ENCODE results near the gene THOC2.
"Not testable (repeated sequence)": the region's sequence is repeated elsewhere in the genome, so short reads cannot be mapped to it uniquely, and the experiment has no call there.

THOC2 gene

GRCh38 chrX:123738378-123738940 lies 5.6 kb upstream of the THOC2 start:
- no peak for FAIRE-seq
- DNase-seq (ENCODE audit: insufficient read length, low spot score) = no peak
- TF ChIP-seq PAX5 (IDR thresholded peaks at IDR 0.05; ENCODE audit: insufficient read depth, low read length, severe bottlenecking) (no peak), SPI1 (IDR thresholded peaks at IDR 0.05; ENCODE audit: low read depth, low read length) (no peak), POLR2AphosphoS5 (IDR thresholded peaks at IDR 0.05; ENCODE audit: low read depth, low read length) (no peak), POLR2A (IDR thresholded peaks at IDR 0.05; ENCODE audit: low read depth, low read length) (no peak), POU2F2 (IDR thresholded peaks at IDR 0.05; ENCODE audit: low read depth, low read length) (no peak), TAF1 (IDR thresholded peaks at IDR 0.05; ENCODE audit: low read depth, low read length) (no peak)

- DNase-seq (ENCODE audit: insufficient read length, low spot score) (no peak), FAIRE-seq (peak; percentile 68)
- no peak for TF ChIP-seq TAF1 (IDR thresholded peaks at IDR 0.05; ENCODE audit: low read depth, low read length)
- no peak for TF ChIP-seq PAX5 (IDR thresholded peaks at IDR 0.05; ENCODE audit: insufficient read depth, low read length, severe bottlenecking)
- no peak for TF ChIP-seq POLR2A (IDR thresholded peaks at IDR 0.05; ENCODE audit: low read depth, low read length)
- TF ChIP-seq POLR2AphosphoS5 (IDR thresholded peaks at IDR 0.05; ENCODE audit: low read depth, low read length) = no peak
- TF ChIP-seq SPI1 (IDR thresholded peaks at IDR 0.05; ENCODE audit: low read depth, low read length) = no peak
- TF ChIP-seq POU2F2 (IDR thresholded peaks at IDR 0.05; ENCODE audit: low read depth, low read length) = no peak
Observed at GRCh38 chrX:123736333-123736921, 3.6 kb upstream of the THOC2 start.

DNA sequence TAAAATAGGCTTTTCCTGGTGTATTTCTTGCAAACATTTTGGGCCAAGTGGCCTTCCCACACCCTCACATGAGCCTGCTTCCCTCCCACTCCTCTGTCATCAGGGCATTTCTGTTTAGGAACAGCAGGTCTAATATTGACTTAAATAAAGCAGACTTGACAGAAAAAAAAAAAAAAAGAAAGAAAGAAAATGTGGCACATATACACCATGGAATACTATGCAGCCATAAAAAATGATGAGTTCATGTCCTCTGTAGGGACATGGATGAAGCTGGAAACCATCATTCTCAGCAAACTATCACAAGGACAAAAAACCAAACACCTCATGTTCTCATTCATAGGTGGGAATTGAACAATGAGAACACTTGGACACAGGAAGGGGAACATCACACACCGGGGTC lies 2.3 kb upstream of the THOC2 start:
- not testable (repeated sequence) for DNase-seq (ENCODE audit: insufficient read length, low spot score); FAIRE-seq

- DNase-seq (ENCODE audit: insufficient read length, low spot score); FAIRE-seq: not testable (repeated sequence)
Observed at GRCh38 chrX:123734079-123734478, 1.2 kb upstream of the THOC2 start.

- TF ChIP-seq TAF1 (IDR thresholded peaks at IDR 0.05; ENCODE audit: low read depth, low read length) = no peak
- TF ChIP-seq SPI1 (IDR thresholded peaks at IDR 0.05; ENCODE audit: low read depth, low read length) = no peak
- no peak for TF ChIP-seq PAX5 (IDR thresholded peaks at IDR 0.05; ENCODE audit: insufficient read depth, low read length, severe bottlenecking)
- TF ChIP-seq POLR2A (IDR thresholded peaks at IDR 0.05; ENCODE audit: low read depth, low read length) = no peak
- no peak for TF ChIP-seq POU2F2 (IDR thresholded peaks at IDR 0.05; ENCODE audit: low read depth, low read length)
- no peak for TF ChIP-seq POLR2AphosphoS5 (IDR thresholded peaks at IDR 0.05; ENCODE audit: low read depth, low read length)
- no peak for FAIRE-seq
- DNase-seq (ENCODE audit: insufficient read length, low spot score) = no peak
Observed at GRCh38 chrX:123731987-123732669, 724 bp downstream of the THOC2 start.

DNA sequence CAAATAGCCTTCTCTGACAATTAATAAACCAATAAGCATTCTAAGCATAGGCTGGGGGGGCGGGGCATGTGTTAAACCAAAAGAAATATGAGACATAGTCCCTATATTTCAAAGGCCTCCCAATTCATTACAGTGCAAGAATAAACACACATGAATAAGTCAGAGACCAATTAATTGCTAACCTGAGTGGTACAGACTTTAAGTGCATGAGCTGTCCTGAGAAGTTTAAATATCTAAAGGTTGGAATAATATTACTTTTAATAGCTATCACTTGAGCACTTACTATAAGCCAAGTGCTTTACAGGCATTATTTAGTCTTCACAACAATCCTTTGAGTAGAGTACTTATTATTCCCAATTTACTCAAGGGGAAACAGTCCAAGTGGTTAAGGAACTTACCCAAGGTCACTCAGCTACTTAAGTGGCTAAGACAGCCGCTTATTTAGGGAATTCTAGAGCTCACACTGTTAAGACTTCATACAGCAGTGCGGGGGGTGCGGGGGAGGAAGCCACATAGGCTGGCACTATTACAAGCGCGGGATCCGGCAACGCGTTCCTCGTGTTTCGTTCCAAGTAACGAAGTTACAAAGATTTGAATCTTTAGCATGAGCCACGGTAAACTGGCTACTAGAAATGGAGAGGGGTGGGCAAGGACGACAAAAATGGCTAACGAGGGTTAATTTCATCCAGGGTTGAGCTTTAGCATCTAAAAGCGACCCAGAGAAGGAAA lies 1.4 kb downstream of the THOC2 start:
- FAIRE-seq = no peak
- no peak for DNase-seq (ENCODE audit: insufficient read length, low spot score)

GRCh38 chrX:123728554-123728953 lies 4.3 kb downstream of the THOC2 start:
- no peak for TF ChIP-seq POLR2A (IDR thresholded peaks at IDR 0.05; ENCODE audit: low read depth, low read length)
- TF ChIP-seq POLR2AphosphoS5 (IDR thresholded peaks at IDR 0.05; ENCODE audit: low read depth, low read length) = no peak
- no peak for TF ChIP-seq PAX5 (IDR thresholded peaks at IDR 0.05; ENCODE audit: insufficient read depth, low read length, severe bottlenecking)
- no peak for TF ChIP-seq POU2F2 (IDR thresholded peaks at IDR 0.05; ENCODE audit: low read depth, low read length)
- no peak for DNase-seq (ENCODE audit: insufficient read length, low spot score)
- no peak for FAIRE-seq

More for the DNA sequence above, 1.4 kb downstream of the THOC2 start:
- no peak for TF ChIP-seq PAX5 (IDR thresholded peaks at IDR 0.05; ENCODE audit: insufficient read depth, low read length, severe bottlenecking)
- TF ChIP-seq SPI1 (IDR thresholded peaks at IDR 0.05; ENCODE audit: low read depth, low read length) = no peak
- TF ChIP-seq TAF1 (IDR thresholded peaks at IDR 0.05; ENCODE audit: low read depth, low read length) = no peak
- TF ChIP-seq POU2F2 (IDR thresholded peaks at IDR 0.05; ENCODE audit: low read depth, low read length) = no peak
- no peak for TF ChIP-seq POLR2AphosphoS5 (IDR thresholded peaks at IDR 0.05; ENCODE audit: low read depth, low read length)
- TF ChIP-seq POLR2A (IDR thresholded peaks at IDR 0.05; ENCODE audit: low read depth, low read length) = no peak

GRCh38 chrX:123728016-123728415 lies 4.8 kb downstream of the THOC2 start:
- TF ChIP-seq TAF1 (IDR thresholded peaks at IDR 0.05; ENCODE audit: low read depth, low read length) (no peak), POU2F2 (IDR thresholded peaks at IDR 0.05; ENCODE audit: low read depth, low read length) (no peak), SPI1 (IDR thresholded peaks at IDR 0.05; ENCODE audit: low read depth, low read length) (no peak), POLR2AphosphoS5 (IDR thresholded peaks at IDR 0.05; ENCODE audit: low read depth, low read length) (no peak), POLR2A (IDR thresholded peaks at IDR 0.05; ENCODE audit: low read depth, low read length) (no peak), PAX5 (IDR thresholded peaks at IDR 0.05; ENCODE audit: insufficient read depth, low read length, severe bottlenecking) (no peak)
- DNase-seq (ENCODE audit: insufficient read length, low spot score) (no peak), FAIRE-seq (no peak)

DNA sequence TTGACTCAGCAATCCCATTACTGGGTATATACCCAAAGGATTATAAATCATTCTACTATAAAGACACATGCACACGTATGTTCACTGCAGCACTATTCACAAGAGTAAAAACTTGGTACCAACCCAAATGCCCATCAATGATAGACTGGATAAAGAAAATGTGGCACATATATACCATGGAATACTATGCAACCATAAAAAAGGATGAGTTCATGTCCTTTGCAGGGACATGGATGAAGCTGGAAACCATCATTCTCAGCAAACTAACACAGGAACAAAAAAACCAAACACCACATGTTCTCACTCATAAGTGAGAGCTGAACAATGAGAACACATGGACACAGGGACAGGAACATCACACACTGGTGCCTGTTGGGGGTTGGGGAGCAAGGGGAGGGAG lies 10.7 kb downstream of the THOC2 start:
- DNase-seq (ENCODE audit: insufficient read length, low spot score); FAIRE-seq: not testable (repeated sequence)

GRCh38 chrX:123720486-123720885 lies 12.4 kb downstream of the THOC2 start:
- no peak for TF ChIP-seq POU2F2 (IDR thresholded peaks at IDR 0.05; ENCODE audit: low read depth, low read length)
- TF ChIP-seq POLR2A (IDR thresholded peaks at IDR 0.05; ENCODE audit: low read depth, low read length) = no peak
- DNase-seq (ENCODE audit: insufficient read length, low spot score) (no peak), FAIRE-seq (no peak)
